ENCODE data around the gene MCUB.
"Not testable (repeated sequence)": the region's sequence is repeated elsewhere in the genome, so short reads cannot be mapped to it uniquely, and the experiment has no call there.

MCUB gene

GRCh38 chr4:109579997-109580396 lies 20.0 kb downstream of the MCUB start:
- not testable (repeated sequence) for DNase-seq

- DNase-seq: peak; percentile 53 to 54
Measured at GRCh38 chr4:109588176-109588575, 28.1 kb downstream of the MCUB start.

- no peak for DNase-seq
Measured at GRCh38 chr4:109589119-109589518, 29.1 kb downstream of the MCUB start.

GRCh38 chr4:109589605-109590004 lies 29.6 kb downstream of the MCUB start:
- no peak for DNase-seq

GRCh38 chr4:109590905-109591304 lies 30.9 kb downstream of the MCUB start:
- DNase-seq: no peak

- DNase-seq: no peak
Measured at GRCh38 chr4:109592367-109592766, 32.3 kb downstream of the MCUB start.

- not testable (repeated sequence) for DNase-seq
Measured at GRCh38 chr4:109595123-109595522, 35.1 kb downstream of the MCUB start.

GRCh38 chr4:109596420-109597085 lies 36.5 kb downstream of the MCUB start:
- DNase-seq: not testable (repeated sequence)

GRCh38 chr4:109599046-109599652 lies 39.1 kb downstream of the MCUB start:
- no peak for DNase-seq

GRCh38 chr4:109600431-109600830 lies 40.4 kb downstream of the MCUB start:
- no peak for DNase-seq

GRCh38 chr4:109601336-109601735 lies 41.3 kb downstream of the MCUB start:
- DNase-seq: no peak

- DNase-seq: no peak
Measured at GRCh38 chr4:109607976-109608375, 47.9 kb downstream of the MCUB start.

GRCh38 chr4:109608879-109609278 lies 48.8 kb downstream of the MCUB start:
- DNase-seq: no peak

- no peak for DNase-seq
Measured at GRCh38 chr4:109609431-109609830, 49.4 kb downstream of the MCUB start.

- DNase-seq: no peak
Measured at GRCh38 chr4:109610489-109610888, 50.4 kb downstream of the MCUB start.

GRCh38 chr4:109611045-109611646 lies 51.1 kb downstream of the MCUB start:
- DNase-seq: no peak

GRCh38 chr4:109614015-109614414 lies 54.0 kb downstream of the MCUB start:
- DNase-seq: no peak

- DNase-seq: no peak
Measured at GRCh38 chr4:109614466-109614865, 54.4 kb downstream of the MCUB start.

GRCh38 chr4:109615742-109616141 lies 55.7 kb downstream of the MCUB start:
- no peak for DNase-seq

- DNase-seq: no peak
Measured at GRCh38 chr4:109616243-109616642, 56.2 kb downstream of the MCUB start.

- no peak for DNase-seq
Measured at GRCh38 chr4:109622626-109623025, 62.6 kb downstream of the MCUB start.

GRCh38 chr4:109624536-109624935 lies 64.5 kb downstream of the MCUB start:
- no peak for DNase-seq

GRCh38 chr4:109627361-109627760 lies 67.3 kb downstream of the MCUB start:
- DNase-seq: no peak

GRCh38 chr4:109629775-109630174 lies 69.7 kb downstream of the MCUB start:
- no peak for DNase-seq
